GM19099 (cell line): Measurements from ENCODE around the gene PRLH.

Experiments
- POLR2A ChIP-seq: IDR thresholded peaks from 3 replicates; pipeline ENCODE4 v1.6.1; 2011; ENCODE audit warnings: low read depth; ENCODE audit not compliant: insufficient read length; ENCODE audit errors: extremely low read depth

The PRLH gene

GRCh38 chr2:237534380-237534779, 32.0 kb upstream of the PRLH start:
- TF ChIP-seq POLR2A: no peak

GRCh38 chr2:237535385-237536082, 30.8 kb upstream of the PRLH start:
- TF ChIP-seq POLR2A: no peak

DNA sequence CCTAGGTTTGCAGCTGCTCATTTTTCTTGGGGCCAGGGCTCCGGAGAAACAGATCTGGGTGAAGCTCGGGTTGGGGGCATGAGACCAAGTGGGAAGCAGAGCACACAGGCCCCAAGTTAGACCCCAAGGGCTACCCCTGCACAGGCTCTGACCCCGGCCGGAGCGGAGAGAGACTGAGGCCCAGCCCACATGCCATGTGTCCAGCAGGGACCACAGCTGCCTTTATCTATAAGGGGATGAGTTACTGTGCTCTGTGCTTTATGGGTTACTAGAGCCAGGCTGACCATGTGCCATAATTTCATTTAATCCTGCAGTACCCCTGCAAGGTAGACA, 30.3 kb upstream of the PRLH start:
- no peak for TF ChIP-seq POLR2A

DNA sequence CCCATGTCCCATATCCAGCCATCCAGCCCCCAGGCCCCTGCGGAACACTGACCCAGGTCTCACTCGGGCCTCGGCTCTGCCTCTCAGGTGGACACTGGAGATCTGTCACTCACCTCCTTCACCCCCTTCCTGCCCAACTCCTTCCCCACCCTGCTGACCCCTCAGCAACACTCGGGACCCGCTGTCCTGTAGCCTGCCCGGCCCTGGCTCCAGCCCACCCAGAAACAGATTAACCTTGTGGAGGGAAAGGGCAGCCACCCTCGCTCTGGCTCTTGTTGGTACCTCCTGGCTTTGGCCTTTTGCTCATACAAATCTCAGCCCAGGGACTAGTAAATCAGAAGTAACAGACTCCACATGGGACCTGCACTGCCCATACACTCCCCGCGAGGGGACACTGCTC, 29.8 kb upstream of the PRLH start:
- no peak for TF ChIP-seq POLR2A

- TF ChIP-seq POLR2A: no peak
Observed at GRCh38 chr2:237538001-237538720, 28.2 kb upstream of the PRLH start.

DNA sequence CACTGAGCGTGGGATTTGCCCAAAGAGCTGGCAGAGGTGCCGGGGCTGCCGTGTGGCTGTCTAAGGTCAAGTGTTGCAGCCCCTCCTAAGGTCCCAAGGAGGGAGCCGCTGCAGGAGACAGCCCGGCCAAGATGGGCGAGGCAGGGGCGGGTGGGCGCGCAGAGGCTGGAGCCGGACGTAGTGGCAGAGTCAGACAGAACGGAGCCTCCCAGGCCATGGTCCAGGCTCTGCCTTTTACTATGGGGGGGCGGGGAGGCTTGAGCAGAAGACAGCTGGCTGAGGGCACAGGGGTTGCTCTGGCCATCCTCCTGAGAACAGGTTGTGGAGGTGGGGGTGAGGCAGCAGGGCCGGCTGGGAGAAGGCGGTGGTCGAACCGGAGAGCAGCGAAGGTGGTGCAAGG, 27.5 kb upstream of the PRLH start:
- TF ChIP-seq POLR2A: no peak

GRCh38 chr2:237539681-237540080, 26.7 kb upstream of the PRLH start:
- no peak for TF ChIP-seq POLR2A

DNA sequence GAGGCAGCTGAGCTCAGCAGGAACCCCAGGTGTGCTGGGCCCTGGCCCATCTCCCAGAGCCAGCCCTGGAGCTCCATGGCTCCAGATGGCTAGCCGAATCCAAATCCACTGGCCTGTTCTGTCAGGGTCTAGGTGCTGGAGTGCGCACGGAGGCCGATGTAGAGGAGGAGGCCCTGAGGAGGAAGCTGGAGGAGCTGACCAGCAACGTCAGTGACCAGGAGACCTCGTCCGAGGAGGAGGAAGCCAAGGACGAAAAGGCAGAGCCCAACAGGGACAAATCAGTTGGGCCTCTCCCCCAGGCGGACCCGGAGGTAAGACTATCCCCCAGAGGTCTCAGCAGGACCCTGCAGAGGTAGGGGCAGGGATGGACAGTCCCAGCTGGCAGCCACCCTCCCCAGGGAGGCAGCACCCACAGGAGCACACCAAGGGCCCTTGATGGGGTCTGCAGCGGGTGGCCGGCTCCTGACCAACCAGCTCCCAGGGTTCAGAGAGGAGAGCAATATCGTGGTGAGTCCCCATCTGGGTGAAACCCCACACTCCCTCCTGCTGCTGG, 26.1 kb upstream of the PRLH start:
- no peak for TF ChIP-seq POLR2A

- TF ChIP-seq POLR2A: no peak
Observed at GRCh38 chr2:237540823-237541222, 25.6 kb upstream of the PRLH start.

DNA sequence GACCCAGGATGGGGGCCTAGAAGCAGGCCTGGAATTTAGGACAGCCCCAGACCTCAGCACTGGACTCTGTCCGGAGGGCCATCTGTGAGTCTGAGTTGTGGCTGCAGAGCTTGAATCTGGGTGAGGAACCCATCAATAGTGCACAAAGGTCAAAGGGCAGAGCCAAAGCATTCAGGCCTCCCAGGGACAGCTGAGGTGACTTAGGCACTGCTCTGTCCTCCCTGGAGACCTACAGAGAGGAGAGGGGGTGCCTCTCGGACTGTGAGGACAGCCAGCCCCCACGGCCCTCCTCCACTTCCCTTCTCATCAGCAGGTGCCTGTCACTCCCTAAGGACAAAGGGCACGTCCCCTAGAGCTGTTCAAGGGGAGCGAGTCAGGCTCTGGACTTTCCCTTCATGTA, 25.1 kb upstream of the PRLH start:
- no peak for TF ChIP-seq POLR2A

- no peak for TF ChIP-seq POLR2A
Observed at GRCh38 chr2:237542001-237542704, 24.2 kb upstream of the PRLH start.

- no peak for TF ChIP-seq POLR2A
Observed at GRCh38 chr2:237546040-237546875, 20.1 kb upstream of the PRLH start.

- no peak for TF ChIP-seq POLR2A
Observed at GRCh38 chr2:237546876-237547395, 19.4 kb upstream of the PRLH start.

- TF ChIP-seq POLR2A: no peak
Observed at GRCh38 chr2:237547841-237548416, 18.4 kb upstream of the PRLH start.

GRCh38 chr2:237549216-237549615, 17.2 kb upstream of the PRLH start:
- TF ChIP-seq POLR2A: no peak
